SK-N-SH (cell line): ENCODE measurements around the gene UAP1L1. TPM values are rescaled to one million over a fixed set of nuclear protein-coding genes. Genes with fewer than 3 reads are reported as not detected.

ENCODE experiments used
- CTCF ChIA-PET: fragments of 300-600, 350-600 bp; formaldehyde crosslinking; extraction: SDS; loops from one replicate; lab custom pipeline; 2021; lab: Yijun Ruan, JAX
- POLR2A ChIA-PET: fragments of 350-600 bp; sonication (Branson Sonifier 250); formaldehyde crosslinking; extraction: SDS; loops from one replicate; lab custom pipeline; 2020; ENCODE audit warnings: antibody characterized with exemption, inconsistent platforms; lab: Yijun Ruan, JAX
- DNase-seq: peaks from one replicate; pipeline ENCODE4 v3.0.0; 2012
- H2AFZ ChIP-seq: fragments of 200-600 bp; sonication (generic); 2 replicates; pipeline ENCODE4 v1.8.1; 2016; ENCODE audit warnings: antibody characterized with exemption, mild to moderate bottlenecking, low read depth
- H3F3A ChIP-seq: fragments of 200-600 bp; sonication (generic); replicated peaks from 2 replicates; pipeline ENCODE3; 2016; ENCODE audit warnings: antibody characterized with exemption, mild to moderate bottlenecking; ENCODE audit not compliant: insufficient read depth
- H3K27ac ChIP-seq, 2 experiments: fragments of 200-500 bp in 1 of 2; fragments of 200-600 bp in 1 of 2; sonication (Bioruptor generic) in 1 of 2; sonication (generic), shearing (Covaris generic) in 1 of 2; 2 replicates each; pipeline versions ENCODE4 v1.5.1 to v1.6.1; 2014 to 2016; ENCODE audit warnings: low read depth in 2 of 2, inconsistent platforms in 1 of 2, low read length in 1 of 2, mild to moderate bottlenecking in 1 of 2, mixed read lengths in 1 of 2
- H3K27me3 ChIP-seq: fragments of 200-600 bp; sonication (generic), shearing (Covaris generic); 2 replicates; pipeline ENCODE4 v1.6.1; 2016; ENCODE audit warnings: mixed run types; ENCODE audit not compliant: insufficient read depth
- H3K36me3 ChIP-seq, 2 experiments: fragments of 200-500 bp in 1 of 2; fragments of 200-600 bp in 1 of 2; sonication (Bioruptor generic) in 1 of 2; sonication (generic) in 1 of 2; replicated peaks in 1 of 2; 2 replicates each; pipeline versions ENCODE3 to v1.5.1; 2014 to 2016; ENCODE audit warnings: low read length in 1 of 2, mild to moderate bottlenecking in 1 of 2; ENCODE audit not compliant: insufficient read depth in 2 of 2, control insufficient read depth in 1 of 2
- H3K4me1 ChIP-seq, 2 experiments: fragments of 200-500 bp in 1 of 2; fragments of 200-600 bp in 1 of 2; sonication (Bioruptor generic) in 1 of 2; sonication (generic), shearing (Covaris generic) in 1 of 2; 2 replicates each; pipeline versions ENCODE4 v1.5.1 to v1.6.1; 2014 to 2016; ENCODE audit warnings: low read depth in 1 of 2, low read length in 1 of 2, mixed run types in 1 of 2; ENCODE audit not compliant: insufficient read depth in 2 of 2, control insufficient read depth in 1 of 2
- H3K4me2 ChIP-seq: fragments of 200-600 bp; sonication (generic), shearing (Covaris generic); 2 replicates; pipeline ENCODE4 v1.6.1; 2017; ENCODE audit warnings: mixed run types
- H3K4me3 ChIP-seq, 2 experiments: fragments of 200-500 bp in 1 of 2; fragments of 200-600 bp in 1 of 2; sonication (Bioruptor generic) in 1 of 2; sonication (generic), shearing (Covaris generic) in 1 of 2; 2 replicates each; pipeline versions ENCODE4 v1.5.1 to v1.8.1; 2014 to 2016; ENCODE audit warnings: low read depth in 2 of 2, inconsistent platforms in 1 of 2, low read length in 1 of 2, mild to moderate bottlenecking in 1 of 2, mixed read lengths in 1 of 2, moderate library complexity in 1 of 2
- H3K79me2 ChIP-seq: fragments of 200-600 bp; sonication (generic); 2 replicates; pipeline ENCODE4 v1.8.1; 2017; ENCODE audit warnings: mild to moderate bottlenecking; ENCODE audit not compliant: insufficient read depth
- H3K9ac ChIP-seq: fragments of 200-600 bp; sonication (generic); 2 replicates; pipeline ENCODE4 v1.6.1; 2017; ENCODE audit warnings: mixed run types
- H3K9me2 ChIP-seq: fragments of 200-600 bp; sonication (generic); 2 replicates; pipeline ENCODE4 v1.6.1; 2017; ENCODE audit warnings: mixed run types
- H3K9me3 ChIP-seq: fragments of 200-600 bp; sonication (generic); 2 replicates; pipeline ENCODE4 v1.6.1; 2017; ENCODE audit warnings: mixed run types, mild to moderate bottlenecking, moderate library complexity
- H4K20me1 ChIP-seq: fragments of 200-600 bp; sonication (generic); 2 replicates; pipeline ENCODE4 v1.6.1; 2017; ENCODE audit warnings: mild to moderate bottlenecking, mixed run types; ENCODE audit not compliant: insufficient read depth
- FOXJ3 ChIP-seq: sonication (generic); formaldehyde crosslinking; IDR thresholded peaks from 2 replicates; pipeline ENCODE4 v1.5.1; 2020; ENCODE audit warnings: mild to moderate bottlenecking, missing genetic modification reagents
- GABPA ChIP-seq: IDR thresholded peaks from 2 replicates; pipeline ENCODE4 v1.4.0; 2012; ENCODE audit warnings: low read depth, mild to moderate bottlenecking
- GATA2 ChIP-seq: sonication (generic); formaldehyde crosslinking; IDR thresholded peaks from 2 replicates; pipeline ENCODE4 v1.5.0; 2020; ENCODE audit warnings: mild to moderate bottlenecking, missing genetic modification reagents
- IRF3 ChIP-seq: fragments of 150-350 bp; IDR thresholded peaks from 2 replicates; pipeline ENCODE4 v1.6.1; 2016; ENCODE audit warnings: mild to moderate bottlenecking, low read depth, low read length
- MXI1 ChIP-seq: IDR thresholded peaks from 2 replicates; pipeline ENCODE4 v1.6.1; 2012; ENCODE audit warnings: mild to moderate bottlenecking, low read depth, low read length, improper control_type of control experiment
- PBX3 ChIP-seq: IDR thresholded peaks from 2 replicates; pipeline ENCODE4; 2012
- RFX5 ChIP-seq: IDR thresholded peaks from 2 replicates; pipeline ENCODE4 v1.6.1; 2012; ENCODE audit warnings: mild to moderate bottlenecking, improper control_type of control experiment, low read length
- TAF1 ChIP-seq: IDR thresholded peaks from 2 replicates; pipeline ENCODE4 v1.6.1; 2012; ENCODE audit warnings: low read depth, mild to moderate bottlenecking, low read length, moderate library complexity, borderline replicate concordance
- TEAD4 ChIP-seq: IDR thresholded peaks from 2 replicates; pipeline ENCODE4 v1.4.0; 2012; ENCODE audit warnings: mild to moderate bottlenecking, borderline replicate concordance; ENCODE audit not compliant: insufficient read depth
- YY1 ChIP-seq: IDR thresholded peaks from 2 replicates; pipeline ENCODE4 v1.4.0; 2012; ENCODE audit warnings: low read depth, mild to moderate bottlenecking
- WGBS: methylation state at CpG from one replicate; pipeline ENCODE4 v1.1.6; 2017; ENCODE audit warnings: low lambda C conversion rate; 5-methylcytosine and 5-hydroxymethylcytosine counted together
- polyA plus RNA-seq, 3 experiments: library from polyadenylated mRNA; depleted of rRNA; stranded (reverse); fragments of >200 nt; gene quantifications; 2 replicates each; pipeline ENCODE4 v1.2.3, GENCODE V29; 2012

The UAP1L1 gene
- polyA plus RNA-seq, 1 of the 3 experiments (the other 2 are of a cell fraction): 5.6 TPM

- POLR2A ChIA-PET: no interaction called here
- Histone ChIP-seq H3K27me3 (0 out of 2 replicates have a peak, but pooled peaks cover 5% of the 10 kb centered on the region), H4K20me1 (peaks cover 4% of the 10 kb centered on the region; the same call in 1 of the 2 replicates), H3K4me1 (peaks cover 0 to 30% of the 10 kb centered on the region in 2 experiments; a peak in 1 of 4 replicates), H3K36me3 (no peaks in the 10 kb centered on the region), H2AFZ (no peak overlapping the region), H3K4me3 (no peak overlapping the region), H3K79me2 (no peaks in the 10 kb centered on the region), H3K9me3 (no peaks in the 10 kb centered on the region), H3K27ac (no peak overlapping the region), H3K9ac (no peak overlapping the region), H3K4me2 (no peak overlapping the region), H3F3A (peaks cover 1% of the 10 kb centered on the region), H3K9me2 (no peaks in the 10 kb centered on the region)
- no peak for DNase-seq
- CTCF ChIA-PET: interaction anchor here (5.4 to 19.8 kb wide), 2 partner anchors 14 to 23 kb away, joined by 107 to 803 read pairs; partner anchors contain the start of genes ABCA2, FUT7 and SAPCD2
- 92% methylated on average over 13 of the region's 17 CpGs for WGBS
- TF ChIP-seq IRF3 (no peak), GATA2 (CRISPR knock-in tag) (no peak), TEAD4 (no peak), MXI1 (no peak), FOXJ3 (CRISPR knock-in tag) (no peak), GABPA (no peak), RFX5 (no peak), TAF1 (no peak), YY1 (no peak)
These were observed 26.1 kb upstream of the UAP1L1 start for GRCh38 chr9:137051145-137051724.

- H3K9ac ChIP-seq: no peak overlapping the region
- no peaks in the 10 kb centered on the region for H3K36me3 ChIP-seq
- WGBS: 59% methylated on average over 6 of the region's 8 CpGs
- no peaks in the 10 kb centered on the region for H3K79me2 ChIP-seq
- ChIA-PET POLR2A (no interaction called here), CTCF (interaction anchor here (0.8 to 19.8 kb wide), 6 partner anchors 8 to 104 kb away, joined by 3 to 803 read pairs (median 4); partner anchors contain the start of genes ABCA2 and SAPCD2)
- H3K27me3 ChIP-seq: 0 out of 2 replicates have a peak, but pooled peaks cover 5% of the 10 kb centered on the region
- H3K4me3 ChIP-seq: no peak overlapping the region
- no peak overlapping the region for H2AFZ ChIP-seq
- H4K20me1 ChIP-seq: no peaks in the 10 kb centered on the region
- H3K9me3 ChIP-seq: no peaks in the 10 kb centered on the region
- H3K27ac ChIP-seq: no peak overlapping the region
- DNase-seq: no peak
- H3K9me2 ChIP-seq: no peaks in the 10 kb centered on the region
- no peak overlapping the region for H3K4me2 ChIP-seq
- H3F3A ChIP-seq: no peaks in the 10 kb centered on the region
- TF ChIP-seq PBX3 (no peak), TAF1 (no peak), GABPA (no peak)
- H3K4me1 ChIP-seq: peaks cover 0 to 35% of the 10 kb centered on the region in 2 experiments; a peak in 1 of 4 replicates
These were observed 25.0 kb upstream of the UAP1L1 start for GRCh38 chr9:137052293-137052692.
